ENCODE data around the gene CASTOR2. TPM values are rescaled to one million over a fixed set of nuclear protein-coding genes. Genes with fewer than 3 reads are reported as not detected.

Gene CASTOR2
- total and polyA plus RNA-seq, 8 donors = 0.08 to 44.3 (median 3.8) TPM; not detected in 1

DNA sequence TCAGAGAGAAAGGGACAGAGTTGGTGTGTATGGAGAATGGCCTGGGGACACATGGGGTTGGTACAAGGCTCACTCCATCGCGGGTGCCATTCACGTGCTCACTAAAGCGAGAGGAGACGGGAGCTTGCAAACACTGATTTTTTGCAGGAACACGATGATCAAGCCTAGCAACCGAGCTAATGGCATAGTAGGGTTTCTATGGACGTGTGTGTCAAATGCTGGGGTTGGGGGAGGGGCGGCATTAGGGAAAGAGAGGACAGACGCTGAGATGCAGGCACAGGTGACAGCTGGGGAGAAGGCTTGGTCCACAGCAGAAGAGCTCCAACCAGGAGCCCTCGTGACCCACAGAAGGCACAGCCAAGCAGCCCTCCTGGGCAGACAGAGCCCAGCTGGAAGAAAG lies 75.2 kb downstream of the CASTOR2 start:
- DNase-seq = peak in 1 of 2 donors; percentile 47
- no peaks in the 10 kb centered on the region for H3K9me3 ChIP-seq
- no peak overlapping the region for H3K27ac ChIP-seq
- H3K27me3 ChIP-seq = no peaks in the 10 kb centered on the region
- intact Hi-C loops (cut with DNase I; ENCODE audit: low total_unique reads) = no loop called here
- no peak overlapping the region for H3K4me3 ChIP-seq
- H3K4me1 ChIP-seq = peaks cover 0 to 7% (median 0%) of the 10 kb centered on the region in 4 donors
- TF ChIP-seq, protein P1, sequence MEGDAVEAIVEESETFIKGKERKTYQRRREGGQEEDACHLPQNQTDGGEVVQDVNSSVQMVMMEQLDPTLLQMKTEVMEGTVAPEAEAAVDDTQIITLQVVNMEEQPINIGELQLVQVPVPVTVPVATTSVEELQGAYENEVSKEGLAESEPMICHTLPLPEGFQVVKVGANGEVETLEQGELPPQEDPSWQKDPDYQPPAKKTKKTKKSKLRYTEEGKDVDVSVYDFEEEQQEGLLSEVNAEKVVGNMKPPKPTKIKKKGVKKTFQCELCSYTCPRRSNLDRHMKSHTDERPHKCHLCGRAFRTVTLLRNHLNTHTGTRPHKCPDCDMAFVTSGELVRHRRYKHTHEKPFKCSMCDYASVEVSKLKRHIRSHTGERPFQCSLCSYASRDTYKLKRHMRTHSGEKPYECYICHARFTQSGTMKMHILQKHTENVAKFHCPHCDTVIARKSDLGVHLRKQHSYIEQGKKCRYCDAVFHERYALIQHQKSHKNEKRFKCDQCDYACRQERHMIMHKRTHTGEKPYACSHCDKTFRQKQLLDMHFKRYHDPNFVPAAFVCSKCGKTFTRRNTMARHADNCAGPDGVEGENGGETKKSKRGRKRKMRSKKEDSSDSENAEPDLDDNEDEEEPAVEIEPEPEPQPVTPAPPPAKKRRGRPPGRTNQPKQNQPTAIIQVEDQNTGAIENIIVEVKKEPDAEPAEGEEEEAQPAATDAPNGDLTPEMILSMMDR (IDR thresholded peaks at IDR 0.05) = no peak
- TF ChIP-seq POLR2A (IDR thresholded peaks at IDR 0.05) (no peak), POLR2AphosphoS5 (IDR thresholded peaks at IDR 0.05) (no peak), EP300 (IDR thresholded peaks at IDR 0.05) (no peak)
- WGBS, 5 donors = 64 to 79% (median 70%) methylated on average over 11 of the region's 11 CpGs
- peaks cover 4 to 36% (median 26%) of the 10 kb centered on the region in 4 donors for H3K36me3 ChIP-seq

DNA sequence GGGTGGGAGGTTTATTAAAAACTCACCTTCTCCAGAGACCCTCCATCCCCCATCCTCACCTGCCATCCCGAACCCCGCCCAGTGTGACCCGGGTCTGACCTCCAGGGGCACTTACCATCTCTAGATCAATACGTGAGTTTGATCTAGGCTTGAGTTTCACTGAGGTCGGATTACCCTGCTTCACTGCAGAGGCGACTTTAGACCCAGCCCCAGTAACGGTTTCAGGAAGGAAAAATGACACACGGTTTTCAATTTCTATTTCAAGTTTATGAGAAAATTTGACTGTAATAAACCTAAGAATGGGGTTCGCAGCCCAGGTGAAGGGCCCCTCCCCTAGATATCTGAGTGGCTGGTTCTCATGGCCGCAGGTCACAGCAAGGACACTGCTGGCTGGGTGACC lies 76.0 kb downstream of the CASTOR2 start:
- no peaks in the 10 kb centered on the region for H3K9me3 ChIP-seq
- H3K27ac ChIP-seq = no peak overlapping the region
- H3K27me3 ChIP-seq = no peaks in the 10 kb centered on the region
- intact Hi-C loops (cut with DNase I; ENCODE audit: low total_unique reads) = no loop called here
- peaks cover 4 to 44% (median 34%) of the 10 kb centered on the region in 4 donors for H3K36me3 ChIP-seq
- H3K4me3 ChIP-seq = no peak overlapping the region
- peaks cover 0 to 7% (median 0%) of the 10 kb centered on the region in 4 donors for H3K4me1 ChIP-seq
- WGBS, 5 donors = 76 to 87% (median 82%) methylated on average over 10 of the region's 10 CpGs
- no peak for TF ChIP-seq POLR2AphosphoS5 (IDR thresholded peaks at IDR 0.05)
- no peak for TF ChIP-seq POLR2A (IDR thresholded peaks at IDR 0.05)
- no peak for TF ChIP-seq EP300 (IDR thresholded peaks at IDR 0.05)
- TF ChIP-seq, protein P1 (IDR thresholded peaks at IDR 0.05) = no peak
- no peak for DNase-seq

DNA sequence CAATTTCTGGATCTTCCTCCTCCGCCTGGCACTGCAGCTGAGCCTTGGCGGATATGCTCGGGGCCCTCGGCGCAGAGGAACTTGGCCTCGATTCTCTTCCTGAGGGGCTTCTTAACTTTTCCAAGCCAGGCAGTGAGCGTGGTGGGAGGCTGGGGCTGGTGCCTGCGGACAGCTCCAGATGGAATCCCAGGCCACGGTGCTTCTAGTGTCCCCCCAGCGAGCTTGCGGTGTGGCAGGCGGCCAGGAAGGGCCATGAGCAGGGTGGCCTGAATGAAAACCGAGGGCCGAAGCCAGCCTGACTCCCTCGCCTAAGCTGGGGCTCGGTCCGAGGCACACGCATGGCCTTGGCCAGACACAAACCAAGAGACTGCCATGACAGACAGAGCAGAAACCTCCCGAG lies 77.8 kb downstream of the CASTOR2 start:
- WGBS, 5 donors = 51 to 89% (median 73%) methylated on average over 12 to 19 of the region's 19 CpGs
- Histone ChIP-seq H3K36me3 (peaks cover 8 to 56% (median 46%) of the 10 kb centered on the region in 4 donors), H3K4me1 (peaks cover 0 to 22% (median 9%) of the 10 kb centered on the region in 4 donors), H3K27ac (peak overlapping the region in 3 of 5 donors; percentile 34 to 58 (median 36)), H3K27me3 (no peaks in the 10 kb centered on the region), H3K4me3 (no peak overlapping the region), H3K9me3 (no peaks in the 10 kb centered on the region)
- DNase-seq = no peak
- intact Hi-C loops (cut with DNase I; ENCODE audit: low total_unique reads) = no loop called here
- TF ChIP-seq EP300 (IDR thresholded peaks at IDR 0.05) (no peak), POLR2A (IDR thresholded peaks at IDR 0.05) (no peak), POLR2AphosphoS5 (IDR thresholded peaks at IDR 0.05) (no peak)
- TF ChIP-seq, protein P1 (IDR thresholded peaks at IDR 0.05) = no peak

DNA sequence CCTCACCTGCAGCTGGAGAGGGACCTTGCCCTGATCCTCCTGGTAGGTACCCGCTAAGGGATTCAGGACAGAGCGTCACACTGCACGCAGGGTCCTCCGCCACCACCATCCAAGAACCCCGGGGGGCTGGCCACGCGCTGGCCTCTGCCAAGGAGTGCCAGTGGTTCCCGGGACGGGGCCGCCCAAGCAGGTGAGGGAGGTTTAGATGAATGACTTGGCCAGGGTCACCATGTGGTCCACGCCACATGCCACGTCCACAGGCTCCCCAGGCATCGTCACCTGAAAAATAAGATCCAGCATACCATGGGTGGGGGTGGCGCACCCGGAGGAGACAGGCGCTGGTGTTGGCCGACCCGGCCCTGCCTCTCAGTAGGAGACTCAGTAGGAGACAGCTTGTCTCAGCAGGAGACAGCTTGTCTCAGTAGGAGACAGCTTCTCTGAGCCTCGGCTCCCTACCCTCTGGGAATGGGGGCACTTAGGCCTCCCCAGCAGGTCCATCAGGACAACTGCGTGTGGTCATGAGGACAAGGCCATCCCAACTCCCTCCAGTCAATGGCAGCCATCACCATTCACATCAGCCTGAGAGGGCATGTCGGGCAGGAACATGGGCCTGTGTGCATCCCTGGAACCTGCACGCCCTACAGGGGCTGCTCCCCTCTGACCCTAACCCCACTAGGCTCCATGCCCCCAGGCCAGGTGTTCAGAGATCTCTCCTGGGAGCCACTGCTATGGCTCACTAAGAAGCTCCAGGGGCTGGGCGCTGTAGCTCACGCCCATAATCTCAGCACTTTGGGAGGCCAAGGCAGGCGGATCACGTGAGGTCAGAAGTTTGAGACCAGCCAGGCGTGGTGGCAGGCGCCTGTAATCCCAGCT lies 78.6 kb downstream of the CASTOR2 start:
- Histone ChIP-seq H3K27me3 (no peaks in the 10 kb centered on the region), H3K4me1 (peaks cover 0 to 22% (median 9%) of the 10 kb centered on the region in 4 donors), H3K9me3 (no peaks in the 10 kb centered on the region), H3K27ac (peak overlapping the region in 3 of 5 donors; percentile 34 to 58 (median 36)), H3K36me3 (peaks cover 8 to 59% (median 51%) of the 10 kb centered on the region in 4 donors), H3K4me3 (no peak overlapping the region)
- TF ChIP-seq EP300 (IDR thresholded peaks at IDR 0.05) = no peak
- TF ChIP-seq POLR2A (IDR thresholded peaks at IDR 0.05) = no peak
- no peak for TF ChIP-seq POLR2AphosphoS5 (IDR thresholded peaks at IDR 0.05)
- TF ChIP-seq, protein P1 (IDR thresholded peaks at IDR 0.05) = no peak
- 92 to 96% (median 95%) methylated on average over 17 to 28 of the region's 28 CpGs for WGBS, 5 donors
- DNase-seq = no peak
- intact Hi-C loops (cut with DNase I; ENCODE audit: low total_unique reads) = no loop called here
